GM19193 (cell line): ENCODE measurements around the gene BPTF.

Source experiments
- POLR2A ChIP-seq: IDR thresholded peaks from 4 replicates; pipeline ENCODE4 v1.6.1; 2011; ENCODE audit not compliant: insufficient read depth, insufficient read length; ENCODE audit errors: extremely low read depth

Gene BPTF

DNA sequence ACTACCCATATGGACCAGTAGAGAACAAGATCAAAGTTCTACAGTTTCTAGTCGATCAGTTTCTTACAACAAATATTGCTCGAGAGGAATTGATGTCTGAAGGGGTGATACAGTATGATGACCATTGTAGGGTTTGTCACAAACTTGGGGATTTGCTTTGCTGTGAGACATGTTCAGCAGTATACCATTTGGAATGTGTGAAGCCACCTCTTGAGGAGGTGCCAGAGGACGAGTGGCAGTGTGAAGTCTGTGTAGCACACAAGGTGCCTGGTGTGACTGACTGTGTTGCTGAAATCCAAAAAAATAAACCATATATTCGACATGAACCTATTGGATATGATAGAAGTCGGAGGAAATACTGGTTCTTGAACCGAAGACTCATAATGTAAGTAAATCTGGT is 29.1 kb downstream of the BPTF start:
- no peak for TF ChIP-seq POLR2A

- TF ChIP-seq POLR2A: no peak
Measured at GRCh38 chr17:67855504-67856324, 30.4 kb downstream of the BPTF start.

DNA sequence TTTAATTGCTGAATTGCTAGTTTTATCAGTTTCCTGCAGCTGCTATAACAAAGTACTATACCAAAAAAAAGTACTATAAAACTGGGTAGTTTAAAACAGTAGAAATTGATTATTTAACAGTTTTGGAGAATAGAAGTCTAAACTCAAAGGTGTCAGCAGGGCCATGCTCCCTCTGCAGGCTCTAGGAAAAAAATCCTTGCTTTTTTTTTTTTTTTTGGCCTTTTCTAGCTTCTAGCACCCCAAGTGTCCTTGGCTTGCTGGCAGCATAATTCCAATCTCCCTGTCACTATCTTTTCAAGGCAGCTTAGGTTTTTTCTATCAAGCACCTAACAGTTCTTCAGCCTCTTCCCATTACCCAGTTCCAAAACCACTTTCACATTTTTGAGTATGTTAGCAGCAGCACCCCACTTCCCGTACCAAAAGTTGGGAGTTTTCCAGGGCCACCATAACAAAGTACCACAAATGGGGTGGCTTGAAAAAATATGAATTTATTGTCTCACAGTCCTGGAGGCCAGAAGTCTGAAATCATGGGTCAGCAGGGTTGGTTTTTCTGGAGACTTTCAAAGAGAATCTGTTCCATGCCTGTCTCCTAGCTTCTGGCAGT is 37.4 kb downstream of the BPTF start:
- no peak for TF ChIP-seq POLR2A

DNA sequence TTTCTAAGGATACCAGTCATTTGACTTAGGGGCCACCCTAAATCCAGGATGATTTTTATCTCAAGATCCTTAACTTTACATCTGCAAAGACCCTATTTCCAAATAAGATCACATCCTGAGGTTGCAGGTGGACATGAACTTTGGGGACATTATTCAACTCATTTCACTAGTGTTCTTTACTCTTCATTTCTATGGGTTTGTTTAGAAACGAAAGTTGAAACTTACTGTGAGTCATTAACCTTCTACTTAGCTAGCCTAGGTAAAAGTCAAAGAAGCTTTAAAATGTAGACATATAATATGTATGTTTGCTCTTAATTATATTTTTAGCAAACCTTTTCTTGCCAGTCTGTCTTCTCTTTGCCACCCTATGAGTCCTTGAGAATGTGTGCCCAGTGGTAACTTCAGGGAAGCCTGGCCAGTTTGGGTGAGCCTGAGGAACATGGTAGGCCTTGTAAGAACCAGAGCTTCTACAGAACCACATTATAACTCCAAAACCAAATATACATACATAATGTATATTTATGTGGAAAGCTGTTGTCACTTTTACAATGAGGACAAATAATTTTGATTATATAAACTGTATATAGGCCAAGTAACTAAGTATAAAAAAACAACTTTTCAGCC is 38.4 kb downstream of the BPTF start:
- TF ChIP-seq POLR2A: no peak

DNA sequence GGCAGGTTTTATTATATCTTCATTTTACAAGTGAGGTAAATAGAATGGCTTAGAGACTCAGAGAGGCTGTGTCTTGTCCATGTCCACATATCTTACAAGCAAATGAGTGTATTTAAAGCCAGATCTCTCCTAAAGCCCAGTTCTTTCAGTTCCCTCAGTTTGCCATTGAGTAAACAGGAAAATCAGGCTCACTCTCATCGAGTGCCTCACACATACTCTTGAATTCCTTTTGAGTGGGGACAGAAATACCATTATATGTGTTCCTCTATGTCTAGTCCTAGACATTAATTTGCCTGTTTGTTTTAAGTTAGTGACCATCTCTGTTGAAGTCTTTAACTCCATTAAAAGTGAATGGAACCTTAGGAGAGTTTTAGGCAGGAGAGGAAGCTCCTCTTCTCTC is 40.1 kb downstream of the BPTF start:
- TF ChIP-seq POLR2A: no peak

DNA sequence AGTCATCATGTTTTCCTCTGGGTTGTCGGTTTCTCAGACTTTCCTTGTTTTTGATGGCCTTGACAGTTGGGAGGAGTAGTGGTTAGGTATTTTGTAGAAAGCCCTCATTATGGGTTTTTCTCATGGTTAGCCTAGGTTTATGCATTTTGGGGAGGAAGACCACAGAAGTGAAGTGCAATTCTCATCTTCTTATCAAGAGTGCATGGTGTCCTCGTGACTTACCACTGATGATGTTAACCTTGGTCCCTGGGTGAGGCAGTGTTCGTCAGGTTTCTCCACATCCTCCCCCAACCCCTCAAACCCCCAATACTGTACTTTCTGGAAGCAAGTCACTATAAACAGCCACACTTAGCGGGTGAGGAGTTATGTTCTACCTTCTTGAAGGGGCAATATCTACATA is 42.3 kb downstream of the BPTF start:
- TF ChIP-seq POLR2A: no peak

DNA sequence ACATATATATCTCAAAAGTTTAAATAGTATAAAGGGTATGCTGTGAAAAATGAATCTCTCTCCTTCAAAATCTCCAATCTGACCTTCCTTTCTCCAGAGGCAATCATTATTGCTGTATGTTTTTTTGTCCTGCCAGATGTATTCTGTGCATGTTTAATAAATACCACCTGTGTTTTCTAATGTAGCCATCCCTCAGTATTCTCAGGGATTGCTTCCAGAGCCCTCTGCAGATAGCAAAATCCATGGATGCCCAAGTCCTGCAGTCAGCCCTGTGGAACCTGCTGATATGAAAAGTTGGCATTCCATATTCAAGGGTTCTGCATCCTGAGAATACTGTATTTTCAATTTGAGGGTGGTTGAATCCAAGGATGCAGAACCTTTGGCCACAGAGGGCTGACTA is 42.9 kb downstream of the BPTF start:
- TF ChIP-seq POLR2A: no peak

DNA sequence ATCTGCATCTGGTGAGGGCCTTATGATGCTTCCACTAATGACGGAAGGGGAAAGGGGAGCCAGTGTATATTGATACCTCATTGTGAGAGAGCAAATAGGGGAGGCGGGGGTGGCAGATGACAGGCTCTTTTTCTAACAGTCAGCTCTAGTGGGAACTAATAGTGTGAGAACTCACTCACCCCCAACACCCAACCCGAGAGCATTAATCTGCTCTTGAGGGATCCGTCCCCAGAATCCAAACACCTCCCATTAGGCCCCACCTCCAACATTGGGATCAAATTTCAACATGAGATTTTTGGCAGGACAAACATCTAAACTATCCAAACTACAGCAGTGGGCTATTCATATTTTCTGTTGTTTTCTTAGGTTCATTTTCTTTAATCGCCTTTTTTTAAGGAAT is 54.4 kb downstream of the BPTF start:
- no peak for TF ChIP-seq POLR2A

GRCh38 chr17:67881083-67881482 is 55.8 kb downstream of the BPTF start:
- no peak for TF ChIP-seq POLR2A

GRCh38 chr17:67884741-67885140 is 59.4 kb downstream of the BPTF start:
- no peak for TF ChIP-seq POLR2A

DNA sequence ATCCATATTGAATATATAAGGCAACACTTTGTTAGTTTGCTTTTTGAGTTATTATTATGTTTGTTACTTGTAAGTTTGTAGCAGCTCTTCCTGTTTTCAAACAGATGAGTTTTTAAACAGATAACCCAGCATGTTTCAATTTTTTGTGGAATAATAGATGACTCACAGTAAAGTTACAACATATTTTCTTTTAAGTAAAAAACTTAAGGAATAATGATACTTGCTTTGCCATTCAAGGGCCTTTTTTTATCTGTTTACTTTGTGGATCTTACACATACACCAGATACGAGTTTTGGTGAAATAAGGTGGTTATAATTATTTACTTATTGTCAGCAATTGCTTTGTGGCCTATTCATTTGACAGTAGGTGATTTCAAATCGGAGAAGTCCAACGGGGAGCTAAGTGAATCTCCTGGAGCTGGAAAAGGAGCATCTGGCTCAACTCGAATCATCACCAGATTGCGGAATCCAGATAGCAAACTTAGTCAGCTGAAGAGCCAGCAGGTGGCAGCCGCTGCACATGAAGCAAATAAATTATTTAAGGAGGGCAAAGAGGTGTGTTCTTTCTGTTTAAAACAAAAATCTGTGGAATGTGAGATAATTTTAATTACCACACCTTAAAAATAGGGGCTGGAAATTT is 66.3 kb downstream of the BPTF start:
- no peak for TF ChIP-seq POLR2A

- no peak for TF ChIP-seq POLR2A
Measured at GRCh38 chr17:67902511-67903231, 77.4 kb downstream of the BPTF start.

DNA sequence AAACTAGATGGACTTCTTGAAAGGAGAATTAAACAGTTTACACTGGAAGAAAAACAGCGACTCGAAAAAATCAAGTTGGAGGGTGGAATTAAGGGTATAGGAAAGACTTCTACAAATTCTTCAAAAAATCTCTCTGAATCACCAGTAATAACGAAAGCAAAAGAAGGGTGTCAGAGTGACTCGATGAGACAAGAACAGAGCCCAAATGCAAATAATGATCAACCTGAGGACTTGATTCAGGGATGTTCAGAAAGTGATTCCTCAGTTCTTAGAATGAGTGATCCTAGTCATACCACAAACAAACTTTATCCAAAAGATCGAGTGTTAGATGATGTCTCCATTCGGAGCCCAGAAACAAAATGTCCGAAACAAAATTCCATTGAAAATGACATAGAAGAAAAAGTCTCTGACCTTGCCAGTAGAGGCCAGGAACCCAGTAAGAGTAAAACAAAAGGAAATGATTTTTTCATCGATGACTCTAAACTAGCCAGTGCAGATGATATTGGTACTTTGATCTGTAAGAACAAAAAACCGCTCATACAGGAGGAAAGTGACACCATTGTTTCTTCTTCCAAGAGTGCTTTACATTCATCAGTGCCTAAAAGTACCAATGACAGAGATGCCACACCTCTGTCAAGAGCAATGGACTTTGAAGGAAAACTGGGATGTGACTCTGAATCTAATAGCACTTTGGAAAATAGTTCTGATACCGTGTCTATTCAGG is 85.9 kb downstream of the BPTF start:
- TF ChIP-seq POLR2A: no peak

GRCh38 chr17:67912088-67912487 is 86.8 kb downstream of the BPTF start:
- no peak for TF ChIP-seq POLR2A
